Measurements from ENCODE around the gene MEGF11.

DNA sequence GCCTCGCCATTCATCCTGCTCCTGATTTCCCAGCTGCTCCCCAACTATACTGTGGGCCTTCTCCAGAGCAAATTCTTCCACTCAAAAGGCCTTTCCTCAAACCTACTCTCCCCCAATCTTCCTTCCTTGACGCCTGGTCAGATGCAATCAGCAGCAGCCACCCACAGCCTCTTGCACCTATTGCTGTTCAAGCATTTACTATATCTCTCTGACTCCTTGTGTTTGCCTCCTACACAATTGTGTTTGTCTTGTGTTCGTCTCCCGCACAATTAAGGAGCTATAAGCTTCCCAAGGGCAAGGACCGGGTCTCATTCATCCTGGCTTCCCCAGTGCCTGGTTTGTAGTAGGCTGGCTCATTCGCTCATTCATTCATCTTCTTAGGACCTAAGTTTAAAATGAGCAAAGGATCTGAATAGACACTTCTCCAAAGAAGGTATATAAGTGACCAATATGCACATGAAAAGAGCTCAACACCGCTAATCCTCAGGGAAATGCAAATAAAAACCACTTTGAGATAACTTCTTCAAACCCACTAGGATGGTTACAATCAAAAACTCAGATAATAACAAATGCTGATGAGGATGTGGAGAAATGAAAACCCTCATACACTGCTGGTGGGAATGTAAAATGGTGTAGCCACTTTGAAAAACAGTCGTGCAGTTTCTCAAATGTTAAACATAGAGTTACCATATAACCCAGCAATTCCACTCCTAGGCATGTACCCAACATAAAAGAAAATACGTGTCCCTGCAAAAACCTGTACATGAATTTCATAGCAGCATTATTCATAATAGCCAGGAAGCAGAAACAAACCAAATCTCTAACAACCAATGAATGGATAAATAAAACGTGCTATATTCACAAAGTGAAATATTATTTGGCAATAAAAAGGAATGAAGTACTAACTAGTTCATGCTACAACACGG, 31.0 kb downstream of the MEGF11 start:
- TF ChIP-seq, protein P1, sequence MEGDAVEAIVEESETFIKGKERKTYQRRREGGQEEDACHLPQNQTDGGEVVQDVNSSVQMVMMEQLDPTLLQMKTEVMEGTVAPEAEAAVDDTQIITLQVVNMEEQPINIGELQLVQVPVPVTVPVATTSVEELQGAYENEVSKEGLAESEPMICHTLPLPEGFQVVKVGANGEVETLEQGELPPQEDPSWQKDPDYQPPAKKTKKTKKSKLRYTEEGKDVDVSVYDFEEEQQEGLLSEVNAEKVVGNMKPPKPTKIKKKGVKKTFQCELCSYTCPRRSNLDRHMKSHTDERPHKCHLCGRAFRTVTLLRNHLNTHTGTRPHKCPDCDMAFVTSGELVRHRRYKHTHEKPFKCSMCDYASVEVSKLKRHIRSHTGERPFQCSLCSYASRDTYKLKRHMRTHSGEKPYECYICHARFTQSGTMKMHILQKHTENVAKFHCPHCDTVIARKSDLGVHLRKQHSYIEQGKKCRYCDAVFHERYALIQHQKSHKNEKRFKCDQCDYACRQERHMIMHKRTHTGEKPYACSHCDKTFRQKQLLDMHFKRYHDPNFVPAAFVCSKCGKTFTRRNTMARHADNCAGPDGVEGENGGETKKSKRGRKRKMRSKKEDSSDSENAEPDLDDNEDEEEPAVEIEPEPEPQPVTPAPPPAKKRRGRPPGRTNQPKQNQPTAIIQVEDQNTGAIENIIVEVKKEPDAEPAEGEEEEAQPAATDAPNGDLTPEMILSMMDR (IDR thresholded peaks at IDR 0.05): no peak
- no peak for TF ChIP-seq POLR2A (IDR thresholded peaks at IDR 0.05)
